Adipose tissue (tissue), 3 donors: ENCODE data around the gene SKOR2. TPM values are rescaled to one million over a fixed set of nuclear protein-coding genes. Genes with fewer than 3 reads are reported as not detected.

Source experiments
- H3K27ac ChIP-seq: one replicate; pipeline ENCODE4 v1.5.1; 2013; ENCODE audit warnings: low read depth, low read length
- WGBS, 3 donors: extraction: QIAGEN DNeasy Blood & Tissue Kit; methylation state at CpG; one replicate each; pipeline ENCODE4 v1.1.7; 2013; 5-methylcytosine and 5-hydroxymethylcytosine counted together
- polyA plus RNA-seq, 3 donors: library from polyadenylated mRNA; stranded (reverse); fragments of 200-250 nt; gene quantifications; one replicate each; pipeline ENCODE4 v1.2.3, GENCODE V29; 2013
- donor health status: healthy with polysubstance abuse.
- donor health status: Bipolar disorder and iron deficiency.
- donor health status: healthy.

SKOR2 gene
- polyA plus RNA-seq, 3 donors = not detected

GRCh38 chr18:47260924-47261701 is 9.7 kb upstream of the SKOR2 start:
- H3K27ac ChIP-seq = no peak overlapping the region
- 3 to 7% (median 5%) methylated on average over 49 to 64 of the region's 64 CpGs for WGBS, 3 donors

GRCh38 chr18:47260120-47260923 is 8.9 kb upstream of the SKOR2 start:
- WGBS, 3 donors = 5 to 10% (median 8%) methylated on average over 37 to 38 of the region's 38 CpGs
- H3K27ac ChIP-seq = no peak overlapping the region

GRCh38 chr18:47254341-47254939 is 3.0 kb upstream of the SKOR2 start:
- WGBS, 3 donors = 2 to 4% (median 2%) methylated on average over 31 of the region's 31 CpGs
- H3K27ac ChIP-seq = no peak overlapping the region

GRCh38 chr18:47253101-47253654 is 1.7 kb upstream of the SKOR2 start:
- no peak overlapping the region for H3K27ac ChIP-seq
- 4 to 5% (median 5%) methylated on average over 11 of the region's 11 CpGs for WGBS, 3 donors

- WGBS, 3 donors = 3 to 5% (median 4%) methylated on average over 26 of the region's 26 CpGs
- H3K27ac ChIP-seq = no peak overlapping the region
Observed at GRCh38 chr18:47250391-47251046, 941 bp downstream of the SKOR2 start.

GRCh38 chr18:47249314-47249981 is 2.0 kb downstream of the SKOR2 start:
- H3K27ac ChIP-seq = no peak overlapping the region
- 6 to 9% (median 8%) methylated on average over 7 of the region's 7 CpGs for WGBS, 3 donors

- WGBS, 3 donors = 4 to 10% (median 9%) methylated on average over 62 of the region's 62 CpGs
- no peak overlapping the region for H3K27ac ChIP-seq
Observed at GRCh38 chr18:47248604-47249313, 2.7 kb downstream of the SKOR2 start.

GRCh38 chr18:47248115-47248603 is 3.3 kb downstream of the SKOR2 start:
- WGBS, 3 donors = 2 to 5% (median 5%) methylated on average over 47 to 61 of the region's 61 CpGs
- no peak overlapping the region for H3K27ac ChIP-seq

GRCh38 chr18:47247416-47248114 is 3.9 kb downstream of the SKOR2 start:
- H3K27ac ChIP-seq = no peak overlapping the region
- WGBS, 3 donors = 1 to 3% (median 3%) methylated on average over 43 to 90 of the region's 90 CpGs

GRCh38 chr18:47247036-47247415 is 4.4 kb downstream of the SKOR2 start:
- no peak overlapping the region for H3K27ac ChIP-seq
- WGBS, 3 donors = 1 to 8% (median 3%) methylated on average over 32 to 46 of the region's 47 CpGs

GRCh38 chr18:47246027-47246971 is 5.2 kb downstream of the SKOR2 start:
- H3K27ac ChIP-seq = no peak overlapping the region
- WGBS, 3 donors = 2 to 4% (median 3%) methylated on average over 45 to 47 of the region's 47 CpGs

GRCh38 chr18:47244086-47244485 is 7.4 kb downstream of the SKOR2 start:
- no peak overlapping the region for H3K27ac ChIP-seq
- 19 to 22% (median 19%) methylated on average over 4 of the region's 4 CpGs for WGBS, 3 donors

- 78 to 85% (median 84%) methylated on average over 4 of the region's 4 CpGs for WGBS, 3 donors
Observed at GRCh38 chr18:47235096-47235495, 16.4 kb downstream of the SKOR2 start.

GRCh38 chr18:47226660-47227059 is 24.8 kb downstream of the SKOR2 start:
- H3K27ac ChIP-seq = no peak overlapping the region

More at GRCh38 chr18:47235096-47235495, 16.4 kb downstream of the SKOR2 start:
- H3K27ac ChIP-seq = no peak overlapping the region

- H3K27ac ChIP-seq = no peak overlapping the region
- WGBS, 3 donors = 1 to 2% (median 1%) methylated on average over 5 of the region's 5 CpGs
Observed at GRCh38 chr18:47215554-47216138, 35.8 kb downstream of the SKOR2 start.
